ENCODE data around the gene ABLIM1. TPM values are rescaled to one million over a fixed set of nuclear protein-coding genes. Genes with fewer than 3 reads are reported as not detected.

Gene ABLIM1
- polyA plus RNA-seq, 3 donors: 0.33 to 0.91 (median 0.57) TPM

DNA sequence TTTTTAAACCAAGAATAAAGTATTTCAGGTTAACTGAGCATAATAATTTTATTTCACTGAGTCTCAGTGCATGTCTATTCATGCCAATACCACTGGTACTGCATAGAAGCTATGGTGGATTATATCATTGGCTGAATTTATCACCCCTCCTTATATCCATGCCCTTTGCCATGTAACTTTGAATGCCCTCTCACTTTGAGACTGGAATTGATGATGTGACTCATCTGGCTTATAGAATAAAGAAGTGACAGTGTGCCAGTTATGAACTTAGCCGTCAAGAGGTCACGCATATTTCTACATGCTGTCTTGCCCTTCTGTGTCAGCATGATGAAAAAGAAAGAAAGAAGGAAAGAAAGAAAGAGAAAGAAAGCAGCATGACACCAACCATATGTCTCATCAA lies 20.7 kb upstream of the ABLIM1 start:
- H3K27ac Mint-ChIP-seq: no peak overlapping the region
- TF ChIP-seq, protein P1, sequence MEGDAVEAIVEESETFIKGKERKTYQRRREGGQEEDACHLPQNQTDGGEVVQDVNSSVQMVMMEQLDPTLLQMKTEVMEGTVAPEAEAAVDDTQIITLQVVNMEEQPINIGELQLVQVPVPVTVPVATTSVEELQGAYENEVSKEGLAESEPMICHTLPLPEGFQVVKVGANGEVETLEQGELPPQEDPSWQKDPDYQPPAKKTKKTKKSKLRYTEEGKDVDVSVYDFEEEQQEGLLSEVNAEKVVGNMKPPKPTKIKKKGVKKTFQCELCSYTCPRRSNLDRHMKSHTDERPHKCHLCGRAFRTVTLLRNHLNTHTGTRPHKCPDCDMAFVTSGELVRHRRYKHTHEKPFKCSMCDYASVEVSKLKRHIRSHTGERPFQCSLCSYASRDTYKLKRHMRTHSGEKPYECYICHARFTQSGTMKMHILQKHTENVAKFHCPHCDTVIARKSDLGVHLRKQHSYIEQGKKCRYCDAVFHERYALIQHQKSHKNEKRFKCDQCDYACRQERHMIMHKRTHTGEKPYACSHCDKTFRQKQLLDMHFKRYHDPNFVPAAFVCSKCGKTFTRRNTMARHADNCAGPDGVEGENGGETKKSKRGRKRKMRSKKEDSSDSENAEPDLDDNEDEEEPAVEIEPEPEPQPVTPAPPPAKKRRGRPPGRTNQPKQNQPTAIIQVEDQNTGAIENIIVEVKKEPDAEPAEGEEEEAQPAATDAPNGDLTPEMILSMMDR (IDR thresholded peaks at IDR 0.05): no peak
- H3K27me3 ChIP-seq (ENCODE audit: control insufficient read depth in 2 of 2, insufficient read depth in 2 of 2, low read length in 2 of 2): no peaks in the 10 kb centered on the region
- no peaks in the 10 kb centered on the region for H4K20me1 ChIP-seq (ENCODE audit: insufficient read depth, low read length)
- peaks cover 18% of the 10 kb centered on the region for H3K4me1 Mint-ChIP-seq
- no peaks in the 10 kb centered on the region for H3K36me3 ChIP-seq (replicated peaks in 1 of 2; ENCODE audit: control insufficient read depth in 1 of 2, insufficient read depth in 2 of 2, low read length in 2 of 2)
- no peak overlapping the region for H3K4me3 ChIP-seq (replicated peaks in 1 of 3; ENCODE audit: low read depth in 2 of 3, low read length in 3 of 3)
- H3K9me3 ChIP-seq (replicated peaks in 1 of 2; ENCODE audit: control insufficient read depth in 1 of 2, insufficient read depth in 1 of 2, low read length in 2 of 2): no peaks in the 10 kb centered on the region
- no peak overlapping the region for H2AFZ ChIP-seq (ENCODE audit: insufficient read depth, low read depth, low read length, poor library complexity, severe bottlenecking)
- no peak overlapping the region for H3K9ac ChIP-seq (ENCODE audit: insufficient read depth, low read length, poor library complexity, severe bottlenecking)
- H3K4me3 Mint-ChIP-seq: no peak overlapping the region
- no CpG with 5 or more reads among the region's 2 CpGs for WGBS (ENCODE audit: insufficient coverage)
- no peak overlapping the region for H3K4me2 ChIP-seq (replicated peaks; ENCODE audit: extremely low read depth, low read length, poor library complexity, severe bottlenecking)
- peaks cover 0 to 1% (median 1%) of the 10 kb centered on the region in 3 donors for H3K27me3 Mint-ChIP-seq (ENCODE audit: low read depth in 3 of 3)
- no peak overlapping the region for H3K27ac ChIP-seq (ENCODE audit: low read depth in 1 of 2, low read length in 2 of 2)
- intact Hi-C loops (cut with micrococcal nuclease): no loop called here
- peaks cover 2 to 5% (median 4%) of the 10 kb centered on the region in 7 donors for H3K9me3 Mint-ChIP-seq
- no peak for DNase-seq
- no peaks in the 10 kb centered on the region for H3K79me2 ChIP-seq (ENCODE audit: insufficient read depth, low read length)
- peaks cover 0 to 10% of the 10 kb centered on the region in 2 donors for H3K4me1 ChIP-seq (ENCODE audit: control insufficient read depth in 1 of 2, insufficient read depth in 2 of 2, low read length in 2 of 2)
- H3K36me3 Mint-ChIP-seq: peaks cover 0 to 2% of the 10 kb centered on the region in 2 donors

- H3K9ac ChIP-seq (ENCODE audit: insufficient read depth, low read length, poor library complexity, severe bottlenecking): no peak overlapping the region
- H3K27me3 ChIP-seq (ENCODE audit: control insufficient read depth in 2 of 2, insufficient read depth in 2 of 2, low read length in 2 of 2): no peaks in the 10 kb centered on the region
- peaks cover 0 to 2% of the 10 kb centered on the region in 2 donors for H3K36me3 Mint-ChIP-seq
- H3K4me1 Mint-ChIP-seq: peaks cover 22% of the 10 kb centered on the region
- no peaks in the 10 kb centered on the region for H3K9me3 ChIP-seq (replicated peaks in 1 of 2; ENCODE audit: control insufficient read depth in 1 of 2, insufficient read depth in 1 of 2, low read length in 2 of 2)
- H3K4me2 ChIP-seq (replicated peaks; ENCODE audit: extremely low read depth, low read length, poor library complexity, severe bottlenecking): no peak overlapping the region
- H3K27ac ChIP-seq (ENCODE audit: low read depth in 1 of 2, low read length in 2 of 2): no peak overlapping the region
- H3K4me1 ChIP-seq (ENCODE audit: control insufficient read depth in 1 of 2, insufficient read depth in 2 of 2, low read length in 2 of 2): peaks cover 0 to 10% of the 10 kb centered on the region in 2 donors
- no peaks in the 10 kb centered on the region for H3K79me2 ChIP-seq (ENCODE audit: insufficient read depth, low read length)
- TF ChIP-seq, protein P1 (IDR thresholded peaks at IDR 0.05): no peak
- DNase-seq: no peak
- no peaks in the 10 kb centered on the region for H3K36me3 ChIP-seq (replicated peaks in 1 of 2; ENCODE audit: control insufficient read depth in 1 of 2, insufficient read depth in 2 of 2, low read length in 2 of 2)
- no peak overlapping the region for H3K4me3 ChIP-seq (replicated peaks in 1 of 3; ENCODE audit: low read depth in 2 of 3, low read length in 3 of 3)
- 100% methylated on average over 1 of the region's 4 CpGs for WGBS (ENCODE audit: insufficient coverage)
- peaks cover 0 to 1% (median 1%) of the 10 kb centered on the region in 3 donors for H3K27me3 Mint-ChIP-seq (ENCODE audit: low read depth in 3 of 3)
- no peak overlapping the region for H3K27ac Mint-ChIP-seq
- H2AFZ ChIP-seq (ENCODE audit: insufficient read depth, low read depth, low read length, poor library complexity, severe bottlenecking): no peak overlapping the region
- no peak overlapping the region for H3K4me3 Mint-ChIP-seq
- intact Hi-C loops (cut with micrococcal nuclease): no loop called here
- no peaks in the 10 kb centered on the region for H4K20me1 ChIP-seq (ENCODE audit: insufficient read depth, low read length)
- peaks cover 3 to 5% (median 4%) of the 10 kb centered on the region in 7 donors for H3K9me3 Mint-ChIP-seq
Observed at GRCh38 chr10:114678336-114678735, 20.3 kb upstream of the ABLIM1 start.

Measured in CD14-positive monocyte (primary cell).